SK-N-SH (cell line): ENCODE measurements around the gene ZNF280C. TPM values are rescaled to one million over a fixed set of nuclear protein-coding genes. Genes with fewer than 3 reads are reported as not detected.
A peak's percentile ranks its signal among the peaks of the same experiment; 100 is the strongest.

Experiments
- CTCF ChIA-PET: fragments of 300-600, 350-600 bp; formaldehyde crosslinking; extraction: SDS; loops from one replicate; lab custom pipeline; 2021; lab: Yijun Ruan, JAX
- POLR2A ChIA-PET: fragments of 350-600 bp; sonication (Branson Sonifier 250); formaldehyde crosslinking; extraction: SDS; loops from one replicate; lab custom pipeline; 2020; ENCODE audit warnings: antibody characterized with exemption, inconsistent platforms; lab: Yijun Ruan, JAX
- DNase-seq: peaks from one replicate; pipeline ENCODE4 v3.0.0; 2012
- H2AFZ ChIP-seq: fragments of 200-600 bp; sonication (generic); 2 replicates; pipeline ENCODE4 v1.8.1; 2016; ENCODE audit warnings: antibody characterized with exemption, mild to moderate bottlenecking, low read depth
- H3F3A ChIP-seq: fragments of 200-600 bp; sonication (generic); replicated peaks from 2 replicates; pipeline ENCODE3; 2016; ENCODE audit warnings: antibody characterized with exemption, mild to moderate bottlenecking; ENCODE audit not compliant: insufficient read depth
- H3K27ac ChIP-seq, 2 experiments: fragments of 200-500 bp in 1 of 2; fragments of 200-600 bp in 1 of 2; sonication (Bioruptor generic) in 1 of 2; sonication (generic), shearing (Covaris generic) in 1 of 2; 2 replicates each; pipeline versions ENCODE4 v1.5.1 to v1.6.1; 2014 to 2016; ENCODE audit warnings: low read depth in 2 of 2, inconsistent platforms in 1 of 2, low read length in 1 of 2, mild to moderate bottlenecking in 1 of 2, mixed read lengths in 1 of 2
- H3K27me3 ChIP-seq: fragments of 200-600 bp; sonication (generic), shearing (Covaris generic); 2 replicates; pipeline ENCODE4 v1.6.1; 2016; ENCODE audit warnings: mixed run types; ENCODE audit not compliant: insufficient read depth
- H3K36me3 ChIP-seq, 2 experiments: fragments of 200-500 bp in 1 of 2; fragments of 200-600 bp in 1 of 2; sonication (Bioruptor generic) in 1 of 2; sonication (generic) in 1 of 2; replicated peaks in 1 of 2; 2 replicates each; pipeline versions ENCODE3 to v1.5.1; 2014 to 2016; ENCODE audit warnings: low read length in 1 of 2, mild to moderate bottlenecking in 1 of 2; ENCODE audit not compliant: insufficient read depth in 2 of 2, control insufficient read depth in 1 of 2
- H3K4me1 ChIP-seq, 2 experiments: fragments of 200-500 bp in 1 of 2; fragments of 200-600 bp in 1 of 2; sonication (Bioruptor generic) in 1 of 2; sonication (generic), shearing (Covaris generic) in 1 of 2; 2 replicates each; pipeline versions ENCODE4 v1.5.1 to v1.6.1; 2014 to 2016; ENCODE audit warnings: low read depth in 1 of 2, low read length in 1 of 2, mixed run types in 1 of 2; ENCODE audit not compliant: insufficient read depth in 2 of 2, control insufficient read depth in 1 of 2
- H3K4me2 ChIP-seq: fragments of 200-600 bp; sonication (generic), shearing (Covaris generic); 2 replicates; pipeline ENCODE4 v1.6.1; 2017; ENCODE audit warnings: mixed run types
- H3K4me3 ChIP-seq, 2 experiments: fragments of 200-500 bp in 1 of 2; fragments of 200-600 bp in 1 of 2; sonication (Bioruptor generic) in 1 of 2; sonication (generic), shearing (Covaris generic) in 1 of 2; 2 replicates each; pipeline versions ENCODE4 v1.5.1 to v1.8.1; 2014 to 2016; ENCODE audit warnings: low read depth in 2 of 2, inconsistent platforms in 1 of 2, low read length in 1 of 2, mild to moderate bottlenecking in 1 of 2, mixed read lengths in 1 of 2, moderate library complexity in 1 of 2
- H3K79me2 ChIP-seq: fragments of 200-600 bp; sonication (generic); 2 replicates; pipeline ENCODE4 v1.8.1; 2017; ENCODE audit warnings: mild to moderate bottlenecking; ENCODE audit not compliant: insufficient read depth
- H3K9ac ChIP-seq: fragments of 200-600 bp; sonication (generic); 2 replicates; pipeline ENCODE4 v1.6.1; 2017; ENCODE audit warnings: mixed run types
- H3K9me2 ChIP-seq: fragments of 200-600 bp; sonication (generic); 2 replicates; pipeline ENCODE4 v1.6.1; 2017; ENCODE audit warnings: mixed run types
- H3K9me3 ChIP-seq: fragments of 200-600 bp; sonication (generic); 2 replicates; pipeline ENCODE4 v1.6.1; 2017; ENCODE audit warnings: mixed run types, mild to moderate bottlenecking, moderate library complexity
- H4K20me1 ChIP-seq: fragments of 200-600 bp; sonication (generic); 2 replicates; pipeline ENCODE4 v1.6.1; 2017; ENCODE audit warnings: mild to moderate bottlenecking, mixed run types; ENCODE audit not compliant: insufficient read depth
- ELF1 ChIP-seq: IDR thresholded peaks from 2 replicates; pipeline ENCODE4 v1.4.0; 2012
- EP300 ChIP-seq, 2 experiments: IDR thresholded peaks; 2 replicates each; pipeline versions ENCODE4 v1.4.0 to v1.6.1; 2012; ENCODE audit warnings: borderline replicate concordance in 1 of 2, low read depth in 1 of 2, low read length in 1 of 2
- EZH2phosphoT487 ChIP-seq: fragments of 200-600 bp; sonication (generic); IDR thresholded peaks from 2 replicates; pipeline ENCODE4 v1.6.1; 2017; ENCODE audit warnings: low read depth, mixed run types, mild to moderate bottlenecking, antibody characterized with exemption, moderate library complexity, borderline replicate concordance
- FOSL2 ChIP-seq: IDR thresholded peaks from 2 replicates; pipeline ENCODE4 v1.4.0; 2012; ENCODE audit warnings: low read depth, mild to moderate bottlenecking, moderate library complexity, borderline replicate concordance
- GABPA ChIP-seq: IDR thresholded peaks from 2 replicates; pipeline ENCODE4 v1.4.0; 2012; ENCODE audit warnings: low read depth, mild to moderate bottlenecking
- IRF3 ChIP-seq: fragments of 150-350 bp; IDR thresholded peaks from 2 replicates; pipeline ENCODE4 v1.6.1; 2016; ENCODE audit warnings: mild to moderate bottlenecking, low read depth, low read length
- JUND ChIP-seq: IDR thresholded peaks from 2 replicates; pipeline ENCODE4 v1.4.0; 2012
- MAX ChIP-seq: IDR thresholded peaks from 2 replicates; pipeline ENCODE4 v1.4.0; 2012; ENCODE audit warnings: low read depth
- MEF2A ChIP-seq: IDR thresholded peaks from 2 replicates; pipeline ENCODE4 v1.4.0; 2012; ENCODE audit warnings: low read depth, borderline replicate concordance
- NFIC ChIP-seq: IDR thresholded peaks from 2 replicates; pipeline ENCODE4 v1.4.0; 2012; ENCODE audit warnings: borderline replicate concordance
- POLR2AphosphoS5 ChIP-seq: IDR thresholded peaks from 2 replicates; pipeline ENCODE4 v1.6.1; 2012; ENCODE audit warnings: low read depth, low read length
- RCOR1 ChIP-seq: fragments of 150-350 bp; IDR thresholded peaks from 2 replicates; pipeline ENCODE4 v1.6.1; 2017; ENCODE audit warnings: antibody characterized with exemption, low read length
- REST ChIP-seq: IDR thresholded peaks from 2 replicates; pipeline ENCODE4 v1.6.1; 2012; ENCODE audit warnings: mild to moderate bottlenecking, low read depth, low read length, moderate library complexity
- RXRA ChIP-seq: IDR thresholded peaks from 2 replicates; pipeline ENCODE4 v1.4.0; 2012; ENCODE audit warnings: low read depth, mild to moderate bottlenecking, borderline replicate concordance
- SIN3A ChIP-seq: IDR thresholded peaks from 2 replicates; pipeline ENCODE4 v1.6.1; 2012; ENCODE audit warnings: low read depth, mild to moderate bottlenecking, low read length, moderate library complexity, borderline replicate concordance
- SMC3 ChIP-seq: IDR thresholded peaks from 2 replicates; pipeline ENCODE4 v1.6.1; 2012; ENCODE audit warnings: low read depth, low read length, improper control_type of control experiment
- TCF12 ChIP-seq: IDR thresholded peaks from 2 replicates; pipeline ENCODE4 v1.4.0; 2012
- USF2 ChIP-seq: fragments of 150-350 bp; IDR thresholded peaks from 2 replicates; pipeline ENCODE4 v1.6.1; 2017; ENCODE audit warnings: antibody characterized with exemption, low read length, low read depth, borderline replicate concordance
- YY1 ChIP-seq: IDR thresholded peaks from 2 replicates; pipeline ENCODE4 v1.4.0; 2012; ENCODE audit warnings: low read depth, mild to moderate bottlenecking
- WGBS: methylation state at CpG from one replicate; pipeline ENCODE4 v1.1.6; 2017; ENCODE audit warnings: low lambda C conversion rate; 5-methylcytosine and 5-hydroxymethylcytosine counted together
- polyA plus RNA-seq, 3 experiments: library from polyadenylated mRNA; depleted of rRNA; stranded (reverse); fragments of >200 nt; gene quantifications; 2 replicates each; pipeline ENCODE4 v1.2.3, GENCODE V29; 2012

The ZNF280C gene
- polyA plus RNA-seq, 1 of the 3 experiments (the other 2 are of a cell fraction), result 2.7 TPM

GRCh38 chrX:130267956-130268448 lies 697 bp downstream of the ZNF280C start:
- 10% methylated on average over 13 of the region's 13 CpGs for WGBS
- peak overlapping the region; percentile 74 for H3K4me2 ChIP-seq
- no peak for TF ChIP-seq GABPA
- no peak for TF ChIP-seq RCOR1
- TF ChIP-seq NFIC, result no peak
- TF ChIP-seq MEF2A, result no peak
- TF ChIP-seq SIN3A, result no peak
- TF ChIP-seq EZH2phosphoT487, result no peak
- no peak for TF ChIP-seq MAX
- TF ChIP-seq REST, result no peak
- TF ChIP-seq EP300 (IDR thresholded peaks at IDR 0.05; ENCODE audit: borderline replicate concordance in 1 of 2, low read depth in 1 of 2, low read length in 1 of 2), result no peak
- TF ChIP-seq JUND, result no peak
- no peak for TF ChIP-seq SMC3
- no peak for TF ChIP-seq IRF3
- no peak for TF ChIP-seq RXRA
- no peak for TF ChIP-seq USF2
- no peak for TF ChIP-seq ELF1
- TF ChIP-seq TCF12, result no peak
- no peak for TF ChIP-seq POLR2AphosphoS5
- TF ChIP-seq YY1, result no peak
- TF ChIP-seq FOSL2, result no peak

More at GRCh38 chrX:130267956-130268448, 697 bp downstream of the ZNF280C start:
- ChIA-PET CTCF (no interaction called here), POLR2A (interaction anchor here (1.4 kb wide), 1 partner anchor 170 kb away, joined by 4 read pairs; no protein-coding TSS in a partner anchor)
- H4K20me1 ChIP-seq, result no peaks in the 10 kb centered on the region
- H3K27me3 ChIP-seq, result no peaks in the 10 kb centered on the region; the same call in 1 of the 2 replicates
- no peaks in the 10 kb centered on the region for H3K9me3 ChIP-seq
- H3K36me3 ChIP-seq, result no peaks in the 10 kb centered on the region
- H3K9me2 ChIP-seq, result no peaks in the 10 kb centered on the region
- H2AFZ ChIP-seq, result peak overlapping the region; percentile 51; the same call in 1 of the 2 replicates
- peak overlapping the region; percentile 63 to 68 for H3K4me3 ChIP-seq
- H3K27ac ChIP-seq, result peak overlapping the region; percentile 73 to 85
- peak overlapping the region; percentile 91 for H3K9ac ChIP-seq
- peaks cover 51% of the 10 kb centered on the region for H3K79me2 ChIP-seq
- peaks cover 0 to 8% of the 10 kb centered on the region in 2 experiments; a peak in 1 of 4 replicates for H3K4me1 ChIP-seq
- DNase-seq, result no peak
- H3F3A ChIP-seq, result peaks cover 4% of the 10 kb centered on the region
